GOT3 (cell line): Measurements from ENCODE around the gene GALNT1.

ENCODE experiments used
- DNase-seq: peaks from one replicate; lab custom pipeline; 2025; ENCODE audit warnings: mixed read lengths; lab: John Stamatoyannopoulos, UW

The GALNT1 gene

GRCh38 chr18:35680139-35680551 is 98.6 kb downstream of the GALNT1 start:
- DNase-seq = no peak

- DNase-seq = no peak
Observed at GRCh38 chr18:35682281-35682867, 100.8 kb downstream of the GALNT1 start.

GRCh38 chr18:35683021-35683420 is 101.5 kb downstream of the GALNT1 start:
- no peak for DNase-seq

GRCh38 chr18:35688757-35689156 is 107.2 kb downstream of the GALNT1 start:
- DNase-seq = no peak

- DNase-seq = no peak
Observed at GRCh38 chr18:35689728-35690127, 108.2 kb downstream of the GALNT1 start.

- DNase-seq = no peak
Observed at GRCh38 chr18:35691625-35692024, 110.1 kb downstream of the GALNT1 start.

GRCh38 chr18:35692866-35693265 is 111.3 kb downstream of the GALNT1 start:
- no peak for DNase-seq

- no peak for DNase-seq
Observed at GRCh38 chr18:35693829-35694228, 112.3 kb downstream of the GALNT1 start.

- DNase-seq = no peak
Observed at GRCh38 chr18:35694808-35695207, 113.3 kb downstream of the GALNT1 start.

GRCh38 chr18:35695384-35695783 is 113.8 kb downstream of the GALNT1 start:
- no peak for DNase-seq

- DNase-seq = no peak
Observed at GRCh38 chr18:35695803-35696202, 114.3 kb downstream of the GALNT1 start.

GRCh38 chr18:35696307-35696706 is 114.8 kb downstream of the GALNT1 start:
- no peak for DNase-seq

GRCh38 chr18:35697869-35698268 is 116.3 kb downstream of the GALNT1 start:
- DNase-seq = no peak

- no peak for DNase-seq
Observed at GRCh38 chr18:35703043-35703688, 121.6 kb downstream of the GALNT1 start.

- DNase-seq = no peak
Observed at GRCh38 chr18:35705988-35706387, 124.4 kb downstream of the GALNT1 start.

- DNase-seq = no peak
Observed at GRCh38 chr18:35707247-35707646, 125.7 kb downstream of the GALNT1 start.

GRCh38 chr18:35707674-35708073 is 126.1 kb downstream of the GALNT1 start:
- DNase-seq = no peak

GRCh38 chr18:35710581-35710980 is 129.0 kb downstream of the GALNT1 start:
- no peak for DNase-seq

GRCh38 chr18:35711227-35711626 is 129.7 kb downstream of the GALNT1 start:
- no peak for DNase-seq

- DNase-seq = no peak
Observed at GRCh38 chr18:35713545-35713944, 132.0 kb downstream of the GALNT1 start.

GRCh38 chr18:35714539-35714938 is 133.0 kb downstream of the GALNT1 start:
- no peak for DNase-seq

- DNase-seq = no peak
Observed at GRCh38 chr18:35715139-35715538, 133.6 kb downstream of the GALNT1 start.

GRCh38 chr18:35716169-35716831 is 134.8 kb downstream of the GALNT1 start:
- no peak for DNase-seq
